Epithelial cell of esophagus (primary cell): Measurements from ENCODE around the gene IKBKG.

Experiments
- DNase-seq: peaks from one replicate; pipeline ENCODE4 v3.0.0; 2010; ENCODE audit warnings: low read depth
- H3K4me3 ChIP-seq: 2 replicates; pipeline ENCODE4 v1.5.1; 2011; ENCODE audit warnings: mild to moderate bottlenecking, low read length, control low read depth
- TF ChIP-seq, protein P1 (sequence below): IDR thresholded peaks from 2 replicates; pipeline ENCODE4 v1.5.1; 2011; ENCODE audit warnings: low read depth, mild to moderate bottlenecking, low read length, control low read depth, inconsistent platforms; ENCODE audit not compliant: insufficient read depth; ENCODE audit errors: missing control alignments

IKBKG gene

GRCh38 chrX:154515966-154516655 is 31.3 kb upstream of the IKBKG start, which contains the start of gene FAM3A:
TSS of gene FAM3A (minus strand) at chrX:154516232. CDS start at chrX:154515772, 460 bp downstream.
- peak within 1 kb of the TSS; percentile 62 for H3K4me3 ChIP-seq
- TF ChIP-seq, protein P1, sequence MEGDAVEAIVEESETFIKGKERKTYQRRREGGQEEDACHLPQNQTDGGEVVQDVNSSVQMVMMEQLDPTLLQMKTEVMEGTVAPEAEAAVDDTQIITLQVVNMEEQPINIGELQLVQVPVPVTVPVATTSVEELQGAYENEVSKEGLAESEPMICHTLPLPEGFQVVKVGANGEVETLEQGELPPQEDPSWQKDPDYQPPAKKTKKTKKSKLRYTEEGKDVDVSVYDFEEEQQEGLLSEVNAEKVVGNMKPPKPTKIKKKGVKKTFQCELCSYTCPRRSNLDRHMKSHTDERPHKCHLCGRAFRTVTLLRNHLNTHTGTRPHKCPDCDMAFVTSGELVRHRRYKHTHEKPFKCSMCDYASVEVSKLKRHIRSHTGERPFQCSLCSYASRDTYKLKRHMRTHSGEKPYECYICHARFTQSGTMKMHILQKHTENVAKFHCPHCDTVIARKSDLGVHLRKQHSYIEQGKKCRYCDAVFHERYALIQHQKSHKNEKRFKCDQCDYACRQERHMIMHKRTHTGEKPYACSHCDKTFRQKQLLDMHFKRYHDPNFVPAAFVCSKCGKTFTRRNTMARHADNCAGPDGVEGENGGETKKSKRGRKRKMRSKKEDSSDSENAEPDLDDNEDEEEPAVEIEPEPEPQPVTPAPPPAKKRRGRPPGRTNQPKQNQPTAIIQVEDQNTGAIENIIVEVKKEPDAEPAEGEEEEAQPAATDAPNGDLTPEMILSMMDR = no peak
- peak; percentile 90 for DNase-seq

GRCh38 chrX:154516656-154517100 is 30.7 kb upstream of the IKBKG start:
- peak overlapping the region; percentile 34 for H3K4me3 ChIP-seq
- no peak for DNase-seq
- TF ChIP-seq, protein P1 = no peak

DNA sequence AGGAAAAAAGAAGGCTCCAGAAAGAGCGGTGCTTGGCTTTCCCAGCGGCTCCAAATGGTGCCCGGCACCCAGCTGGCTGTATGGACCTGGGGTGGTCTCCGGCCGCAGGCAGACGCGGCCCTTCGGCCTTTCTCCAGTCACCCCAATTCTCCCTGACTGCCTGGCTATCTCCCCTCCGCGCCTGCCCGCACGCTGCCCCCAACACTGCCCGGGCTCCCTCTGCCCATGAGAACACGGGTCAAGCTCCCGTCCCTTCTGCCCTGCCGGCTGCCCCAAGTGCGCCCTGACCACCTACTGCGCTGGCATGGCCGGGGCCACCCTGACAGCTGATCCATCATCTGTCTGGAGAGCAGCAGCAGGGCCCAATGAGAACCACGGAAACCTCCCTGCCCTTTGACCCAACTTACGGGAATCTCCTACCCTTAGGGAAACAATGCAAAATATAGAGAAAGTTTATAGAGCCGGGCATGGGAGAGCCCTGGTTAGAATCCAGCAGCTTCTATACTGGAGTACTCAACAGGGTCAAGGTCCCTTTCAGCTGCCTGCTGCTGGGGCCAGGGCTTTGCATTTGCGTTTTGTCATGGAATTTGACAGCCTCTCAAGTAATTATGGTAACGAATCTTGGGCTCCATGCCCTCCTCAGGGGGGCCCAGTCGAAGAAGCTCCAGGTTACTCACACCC is 30.2 kb upstream of the IKBKG start:
- no peak overlapping the region for H3K4me3 ChIP-seq
- no peak for DNase-seq
- TF ChIP-seq, protein P1 = no peak

DNA sequence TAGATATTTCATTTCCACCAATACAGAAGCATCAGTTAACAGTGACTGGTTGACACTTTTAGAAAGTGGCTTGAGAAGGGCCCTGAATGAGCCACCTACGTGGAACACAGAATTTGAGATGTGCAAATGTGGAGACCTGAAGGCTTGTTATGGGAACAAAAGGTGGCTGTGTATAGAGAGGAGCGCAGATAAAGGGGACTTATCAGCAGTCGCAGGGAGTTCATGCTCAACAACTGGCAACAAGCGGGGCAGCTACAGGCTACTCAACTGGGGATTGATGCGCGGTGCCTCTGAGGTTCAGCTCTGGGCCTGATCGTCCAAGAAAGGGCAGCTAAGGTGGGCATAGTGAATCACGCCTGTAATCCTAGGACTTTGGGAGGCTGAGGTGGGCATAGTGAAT is 28.0 kb upstream of the IKBKG start:
- no peak overlapping the region for H3K4me3 ChIP-seq
- TF ChIP-seq, protein P1 = no peak
- DNase-seq = no peak

DNA sequence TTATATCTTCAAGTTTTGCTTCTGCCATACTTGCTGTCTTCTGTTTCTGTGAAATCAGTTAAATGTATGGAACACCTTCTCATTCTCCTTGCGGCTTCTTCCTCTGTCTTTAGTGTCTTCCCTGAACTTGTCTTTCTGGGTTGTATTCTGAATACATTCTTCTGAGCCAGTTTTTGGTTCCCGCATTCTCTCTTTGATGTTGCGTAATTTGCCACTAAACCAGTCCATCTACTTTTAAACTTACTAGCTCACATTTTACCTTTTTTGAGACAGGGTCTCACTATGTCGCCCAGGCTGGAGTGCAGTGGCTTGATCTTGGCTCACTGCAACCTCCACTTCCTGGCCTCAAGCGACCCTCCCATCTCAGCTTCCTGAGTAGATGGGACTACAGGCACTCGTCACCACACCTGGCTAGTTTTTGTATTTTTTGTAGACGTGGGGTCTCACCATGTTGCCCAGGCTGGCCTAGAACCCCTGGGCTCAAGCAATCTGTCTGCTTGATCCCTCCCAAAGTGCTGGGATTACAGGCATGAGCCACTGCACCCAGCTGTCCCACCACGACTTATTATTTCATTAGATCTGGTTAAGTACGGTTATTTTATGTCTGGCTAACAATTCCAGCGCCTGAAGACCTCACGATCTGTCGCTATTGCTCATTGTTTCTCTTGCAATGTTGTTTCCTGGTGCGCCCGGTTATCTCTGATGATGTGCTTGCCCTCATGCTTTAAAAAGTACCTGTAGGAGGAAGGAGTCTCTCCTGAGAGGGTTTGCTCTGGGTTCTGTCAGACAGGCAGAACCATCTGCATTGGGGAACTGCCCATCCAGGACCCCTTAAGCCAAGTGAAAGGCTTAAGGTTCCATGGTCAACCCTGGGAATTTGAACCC is 21.6 kb upstream of the IKBKG start:
- peak; percentile 62 for DNase-seq

More for the DNA sequence above, 21.6 kb upstream of the IKBKG start:
- H3K4me3 ChIP-seq = no peak overlapping the region
- TF ChIP-seq, protein P1 = no peak
